Measurements from ENCODE around the gene TMEM198. TPM values are rescaled to one million over a fixed set of nuclear protein-coding genes. Genes with fewer than 3 reads are reported as not detected.

The TMEM198 gene
- total RNA-seq, 8 experiments from 2014 or later, result 4.8 to 26.5 (median 11.1) TPM

GRCh38 chr2:219531639-219532377, 12.0 kb upstream of the TMEM198 start:
- Histone ChIP-seq H3K27ac (no peak overlapping the region), H3K4me1 (replicated peaks in 1 of 2) (peaks cover 16 to 19% of the 10 kb centered on the region in 2 donors), H3K4me3 (no peak overlapping the region)
- in situ Hi-C loops (cut with MboI; ENCODE audit: low pct_unique_long_range_greater_than_20kb in 2 of 9, low sequenced_read_pairs in 9 of 9, unreplicated experiment in 9 of 9), result loop anchor here in 4 of 9 experiments (5.0 to 10.0 kb wide), 3 partner anchors 57 to 130 kb away; no protein-coding TSS in a partner anchor
- 30 to 96% (median 75%) methylated on average over 1 to 5 of the region's 20 CpGs; no CpG with 5 or more reads in 6 of the 10 experiments for WGBS, 10 experiments
- ATAC-seq (replicated peaks in 6 of 8), result peak in 1 of 8 experiments; percentile 11

GRCh38 chr2:219532378-219532649, 11.5 kb upstream of the TMEM198 start:
- Histone ChIP-seq H3K4me1 (replicated peaks in 1 of 2) (peaks cover 11 to 14% of the 10 kb centered on the region in 2 donors), H3K27ac (no peak overlapping the region), H3K4me3 (no peak overlapping the region)
- 0 to 60% methylated on average over 1 to 2 of the region's 8 CpGs; no CpG with 5 or more reads in 8 of the 10 experiments for WGBS, 10 experiments
- in situ Hi-C loops (cut with MboI; ENCODE audit: low pct_unique_long_range_greater_than_20kb in 2 of 9, low sequenced_read_pairs in 9 of 9, unreplicated experiment in 9 of 9), result loop anchor here in 4 of 9 experiments (5.0 to 10.0 kb wide), 3 partner anchors 58 to 130 kb away; no protein-coding TSS in a partner anchor
- ATAC-seq (replicated peaks in 6 of 8), result peak in 1 of 8 experiments; percentile 20

DNA sequence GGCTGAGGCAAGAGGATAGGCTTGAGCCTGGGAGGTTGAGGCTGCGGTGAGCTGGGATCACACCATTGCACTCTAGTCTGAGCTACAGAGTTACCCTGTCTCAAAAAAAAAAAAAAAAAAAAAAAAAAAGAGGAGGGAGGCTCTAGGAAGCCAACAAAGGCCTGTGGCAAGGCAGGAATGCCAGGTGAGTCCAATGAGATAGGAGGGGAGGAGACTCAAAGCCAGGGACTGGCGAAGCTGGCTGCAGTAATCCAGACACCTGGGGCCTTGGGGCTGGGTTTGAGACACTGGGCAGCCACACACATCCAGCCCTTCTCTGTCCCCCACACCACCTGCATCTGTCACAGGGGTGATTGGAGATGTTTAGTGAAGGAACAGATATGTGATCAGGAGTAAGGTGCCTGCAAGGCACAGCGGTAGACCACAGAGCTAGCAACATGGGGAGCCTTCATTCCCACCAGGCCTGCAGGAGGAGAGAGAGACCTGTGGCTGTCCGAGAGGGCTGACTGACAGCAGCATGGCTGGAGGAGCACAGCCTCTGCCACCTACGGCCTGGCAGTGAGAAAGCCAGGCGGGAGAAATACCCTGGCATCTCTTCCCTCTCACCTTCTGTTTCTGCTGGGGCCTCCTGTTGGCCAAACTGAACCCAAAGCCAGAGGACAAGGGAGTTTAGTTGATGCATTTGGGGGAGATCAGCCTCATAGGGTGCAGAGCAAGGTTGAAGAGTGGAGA, 9.7 kb upstream of the TMEM198 start:
- WGBS, 10 experiments, result 85 to 100% (median 100%) methylated on average over 1 to 4 of the region's 6 CpGs; no CpG with 5 or more reads in 4 of the 10 experiments
- Histone ChIP-seq H3K4me3 (no peak overlapping the region), H3K27ac (no peak overlapping the region), H3K4me1 (replicated peaks in 1 of 2) (peaks cover 22 to 24% of the 10 kb centered on the region in 2 donors)
- no peak for ATAC-seq (replicated peaks in 6 of 8)
- in situ Hi-C loops (cut with MboI; ENCODE audit: low pct_unique_long_range_greater_than_20kb in 2 of 9, low sequenced_read_pairs in 9 of 9, unreplicated experiment in 9 of 9), result loop anchor here in 4 of 9 experiments (5.0 to 10.0 kb wide), 3 partner anchors 59 to 132 kb away; no protein-coding TSS in a partner anchor

DNA sequence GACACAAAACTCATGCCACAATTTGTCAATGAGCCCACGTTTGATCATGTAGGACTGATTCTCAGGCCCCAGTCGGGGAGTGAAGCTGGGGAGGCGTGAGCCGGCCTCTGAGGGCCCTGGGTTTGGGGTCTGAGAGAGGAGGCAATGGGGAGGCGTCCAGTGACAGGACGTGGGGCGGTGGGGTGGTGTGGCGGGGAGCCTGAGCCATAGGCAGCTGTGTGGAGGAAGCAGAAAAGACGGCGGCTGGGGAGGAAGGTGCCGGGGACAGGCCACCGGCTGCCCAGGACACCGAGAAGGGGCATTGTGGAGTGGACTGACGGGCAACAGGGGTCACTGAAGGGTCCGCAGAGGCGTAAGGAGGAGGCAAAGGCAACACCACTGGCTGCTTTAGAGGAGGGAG, 7.4 kb upstream of the TMEM198 start:
- no peak overlapping the region for H3K27ac ChIP-seq
- in situ Hi-C loops (cut with MboI; ENCODE audit: low pct_unique_long_range_greater_than_20kb in 2 of 9, low sequenced_read_pairs in 9 of 9, unreplicated experiment in 9 of 9), result loop anchor here in 2 of 9 experiments (10.0 kb wide), 2 partner anchors 62 to 132 kb away; no protein-coding TSS in a partner anchor
- no peak overlapping the region for H3K4me3 ChIP-seq
- H3K4me1 ChIP-seq (replicated peaks in 1 of 2), result peaks cover 10 to 13% of the 10 kb centered on the region in 2 donors
- WGBS, 10 experiments, result 40 to 100% (median 96%) methylated on average over 1 to 5 of the region's 16 CpGs; no CpG with 5 or more reads in 7 of the 10 experiments
- no peak for ATAC-seq (replicated peaks in 6 of 8)

- in situ Hi-C loops (cut with MboI; ENCODE audit: low pct_unique_long_range_greater_than_20kb in 2 of 9, low sequenced_read_pairs in 9 of 9, unreplicated experiment in 9 of 9), result loop anchor here in 2 of 9 experiments (10.0 kb wide), 2 partner anchors 62 to 132 kb away; no protein-coding TSS in a partner anchor
- 50 to 83% methylated on average over 1 of the region's 9 CpGs; no CpG with 5 or more reads in 8 of the 10 experiments for WGBS, 10 experiments
- Histone ChIP-seq H3K27ac (no peak overlapping the region), H3K4me3 (no peak overlapping the region), H3K4me1 (replicated peaks in 1 of 2) (peaks cover 10 to 13% of the 10 kb centered on the region in 2 donors)
- ATAC-seq (replicated peaks in 6 of 8), result no peak
Measured at GRCh38 chr2:219536967-219537366, 6.9 kb upstream of the TMEM198 start.

DNA sequence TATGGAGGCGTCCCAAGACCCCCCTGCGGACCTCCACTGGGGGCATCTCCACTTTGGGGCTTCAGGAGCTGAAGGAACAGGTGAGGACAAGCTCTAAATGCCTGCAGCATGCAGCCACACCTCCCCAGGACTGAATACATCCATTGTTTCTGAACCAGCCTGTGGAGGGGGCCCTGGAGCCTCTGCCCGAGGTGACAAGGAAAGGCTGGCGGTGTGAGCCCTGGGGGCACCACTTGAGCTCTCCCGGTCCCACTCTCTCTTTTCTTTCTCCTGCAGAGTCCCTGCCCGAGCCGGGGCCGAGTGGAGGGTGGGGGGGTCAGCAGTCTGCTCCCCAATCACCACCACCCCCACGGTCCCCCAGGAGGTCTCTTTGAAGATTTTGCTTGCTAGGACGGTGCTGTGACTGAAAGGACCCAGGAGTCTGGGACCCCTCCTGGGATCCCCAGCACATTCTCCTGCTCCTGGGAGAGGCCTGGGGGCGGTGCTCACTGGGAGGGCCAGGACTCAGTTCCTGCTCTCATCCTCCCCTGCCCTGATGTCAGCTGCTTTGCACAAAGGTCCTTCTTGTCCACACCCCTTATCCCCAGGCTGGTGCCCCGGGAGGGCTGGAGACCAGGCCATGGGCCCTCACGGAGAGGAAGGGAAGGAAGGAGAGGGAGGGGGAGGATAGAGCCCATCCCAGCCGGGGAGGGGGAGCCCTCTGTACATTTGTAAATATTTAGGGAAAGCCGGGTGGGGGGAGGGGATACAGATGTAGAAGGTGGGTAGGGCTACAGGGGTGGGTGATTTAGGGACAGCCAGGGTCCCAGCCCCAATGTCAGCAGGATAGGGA, 6.0 kb upstream of the TMEM198 start:
- in situ Hi-C loops (cut with MboI; ENCODE audit: low pct_unique_long_range_greater_than_20kb in 2 of 9, low sequenced_read_pairs in 9 of 9, unreplicated experiment in 9 of 9), result loop anchor here in 2 of 9 experiments (10.0 kb wide), 2 partner anchors 63 to 133 kb away; no protein-coding TSS in a partner anchor
- Histone ChIP-seq H3K4me1 (replicated peaks in 1 of 2) (peaks cover 10 to 15% of the 10 kb centered on the region in 2 donors), H3K27ac (no peak overlapping the region), H3K4me3 (no peak overlapping the region)
- ATAC-seq (replicated peaks in 6 of 8), result peak; percentile 14 to 62 (median 52)
- 52 to 92% (median 63%) methylated on average over 1 to 3 of the region's 15 CpGs; no CpG with 5 or more reads in 6 of the 10 experiments for WGBS, 10 experiments

DNA sequence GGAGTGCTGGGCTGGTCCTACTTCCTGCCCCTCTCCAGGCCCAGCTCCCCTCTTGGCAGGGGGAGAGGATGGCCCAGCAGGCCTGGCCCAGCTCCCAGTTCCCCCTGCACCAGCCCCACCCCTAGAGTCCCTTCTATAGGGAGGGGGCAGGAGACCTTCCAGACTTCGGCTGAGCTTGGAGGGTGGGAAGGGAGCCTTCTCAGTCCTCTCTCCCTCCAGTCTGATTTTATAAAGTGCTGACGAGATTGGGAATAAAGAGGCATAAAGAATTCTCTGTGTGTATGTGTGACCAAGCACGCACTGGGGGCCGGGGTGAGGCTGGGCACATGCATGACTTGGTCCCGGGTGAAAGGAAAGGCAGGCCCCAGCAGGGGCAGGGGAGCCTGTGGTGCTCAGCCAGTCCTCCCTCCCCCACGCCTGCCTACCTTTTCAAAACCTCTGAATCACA, 5.3 kb upstream of the TMEM198 start:
- Histone ChIP-seq H3K4me1 (replicated peaks in 1 of 2) (peaks cover 10 to 15% of the 10 kb centered on the region in 2 donors), H3K4me3 (no peak overlapping the region), H3K27ac (no peak overlapping the region)
- ATAC-seq (replicated peaks in 6 of 8), result peak in 7 of 8 experiments; percentile 4 to 53 (median 35)
- 24 to 100% (median 68%) methylated on average over 1 to 4 of the region's 6 CpGs; no CpG with 5 or more reads in 6 of the 10 experiments for WGBS, 10 experiments
- in situ Hi-C loops (cut with MboI; ENCODE audit: low pct_unique_long_range_greater_than_20kb in 2 of 9, low sequenced_read_pairs in 9 of 9, unreplicated experiment in 9 of 9), result loop anchor here in 2 of 9 experiments (10.0 kb wide), 2 partner anchors 64 to 134 kb away; no protein-coding TSS in a partner anchor

DNA sequence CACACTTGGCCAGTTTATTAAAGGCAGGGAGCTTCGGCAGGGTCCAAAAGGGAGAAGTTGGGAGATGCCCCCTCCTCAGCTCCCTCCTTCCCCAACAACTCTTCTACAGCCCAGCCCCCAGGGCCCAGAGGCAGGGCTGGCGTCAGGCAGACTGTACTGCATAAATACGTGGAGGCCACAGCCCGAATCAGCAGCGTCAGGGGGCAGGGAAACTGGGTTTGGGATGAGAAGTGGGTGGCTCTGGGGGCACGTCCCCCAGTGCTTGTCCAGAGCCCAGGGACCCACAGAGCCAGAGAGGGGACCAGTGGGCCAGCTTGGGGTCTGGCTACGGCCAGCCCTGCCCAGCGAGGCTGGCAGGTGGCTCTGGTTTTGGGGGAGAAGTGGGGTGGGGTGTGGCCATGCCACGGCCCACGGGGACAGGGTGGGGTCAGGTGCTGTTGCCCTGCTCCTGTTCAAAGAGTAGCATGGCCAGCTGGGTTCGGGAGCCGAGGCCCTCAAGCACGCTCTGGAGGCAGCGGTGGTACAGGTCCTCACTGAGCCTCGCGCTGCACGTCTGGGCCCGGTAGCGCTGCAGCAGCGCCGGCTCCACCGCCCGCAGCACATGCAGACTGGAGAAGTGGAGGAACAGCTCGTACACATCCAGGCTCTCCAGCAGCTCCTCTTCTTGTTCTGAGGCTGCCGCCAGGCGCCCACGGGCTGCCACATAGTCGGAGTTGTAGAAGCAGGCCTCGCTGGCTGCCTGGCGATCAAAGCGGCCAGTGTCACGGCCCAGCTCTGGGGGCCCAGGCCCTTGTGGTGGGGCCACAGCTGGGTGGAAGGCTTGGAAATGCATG, 4.7 kb upstream of the TMEM198 start:
- Histone ChIP-seq H3K4me3 (no peak overlapping the region), H3K4me1 (replicated peaks in 1 of 2) (peaks cover 10 to 15% of the 10 kb centered on the region in 2 donors), H3K27ac (no peak overlapping the region)
- 80 to 93% methylated on average over 1 to 3 of the region's 32 CpGs; no CpG with 5 or more reads in 8 of the 10 experiments for WGBS, 10 experiments
- in situ Hi-C loops (cut with MboI; ENCODE audit: low pct_unique_long_range_greater_than_20kb in 2 of 9, low sequenced_read_pairs in 9 of 9, unreplicated experiment in 9 of 9), result loop anchor here in 2 of 9 experiments (10.0 kb wide), 2 partner anchors 64 to 134 kb away; no protein-coding TSS in a partner anchor
- no peak for ATAC-seq (replicated peaks in 6 of 8)

DNA sequence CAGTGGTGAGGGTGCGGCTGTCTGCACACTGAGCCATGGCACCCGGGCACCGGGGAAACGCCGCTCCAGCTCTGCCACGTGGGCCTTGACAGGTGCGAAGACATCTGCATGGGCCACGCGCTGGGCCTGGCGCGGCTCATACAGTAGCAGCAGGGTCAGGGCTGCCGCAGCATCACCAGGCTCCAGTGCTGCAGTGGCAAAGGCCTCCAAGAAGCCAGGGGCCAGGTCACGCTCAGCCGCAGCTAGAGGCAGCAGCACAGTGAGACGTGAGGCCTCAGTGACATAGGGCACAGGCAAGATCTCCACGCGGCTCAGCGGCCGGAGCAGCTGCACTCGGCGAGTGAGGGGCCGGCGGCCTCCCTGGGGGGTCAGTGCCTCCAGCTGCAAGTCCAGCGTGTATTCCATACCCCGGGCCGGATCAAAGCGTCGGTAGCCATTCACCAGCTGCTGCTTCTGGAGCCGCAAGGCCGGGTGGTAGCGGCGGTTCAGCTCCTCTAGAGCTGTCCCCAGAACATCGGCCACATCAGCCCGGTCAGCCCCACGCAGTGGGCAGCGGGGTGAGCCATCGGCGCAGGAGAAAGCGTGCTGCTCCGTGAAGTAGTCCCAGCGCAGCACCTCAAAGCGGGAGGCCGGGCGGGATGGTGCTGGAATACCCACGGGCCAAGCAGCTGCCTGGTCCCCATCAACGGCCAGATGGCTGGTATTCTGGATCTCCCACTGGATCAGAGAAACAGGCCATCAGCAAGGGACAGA, 3.7 kb upstream of the TMEM198 start:
- no peak for ATAC-seq (replicated peaks in 6 of 8)
- no peak overlapping the region for H3K4me3 ChIP-seq
- peaks cover 14 to 21% of the 10 kb centered on the region in 2 donors for H3K4me1 ChIP-seq (replicated peaks in 1 of 2)
- no peak overlapping the region for H3K27ac ChIP-seq
- in situ Hi-C loops (cut with MboI; ENCODE audit: low pct_unique_long_range_greater_than_20kb in 2 of 9, low sequenced_read_pairs in 9 of 9, unreplicated experiment in 9 of 9), result loop anchor here in 2 of 9 experiments (10.0 kb wide), 2 partner anchors 65 to 135 kb away; no protein-coding TSS in a partner anchor
- 77 to 100% (median 93%) methylated on average over 2 to 7 of the region's 46 CpGs; no CpG with 5 or more reads in 4 of the 10 experiments for WGBS, 10 experiments

GRCh38 chr2:219540784-219541504, 2.9 kb upstream of the TMEM198 start:
- ATAC-seq (replicated peaks in 6 of 8), result no peak
- peaks cover 16 to 22% of the 10 kb centered on the region in 2 donors for H3K4me1 ChIP-seq (replicated peaks in 1 of 2)
- no peak overlapping the region for H3K27ac ChIP-seq
- in situ Hi-C loops (cut with MboI; ENCODE audit: low pct_unique_long_range_greater_than_20kb in 2 of 9, low sequenced_read_pairs in 9 of 9, unreplicated experiment in 9 of 9), result no loop called here
- H3K4me3 ChIP-seq, result peak overlapping the region in 1 of 5 donors; percentile 87
- WGBS, 10 experiments, result 63 to 91% (median 85%) methylated on average over 2 to 11 of the region's 12 CpGs; no CpG with 5 or more reads in 3 of the 10 experiments

All from motor neuron (in vitro differentiated cells).